ENCODE data around the gene TEKTIP1.
"Not testable (repeated sequence)": the region's sequence is repeated elsewhere in the genome, so short reads cannot be mapped to it uniquely, and the experiment has no call there.

The TEKTIP1 gene

DNA sequence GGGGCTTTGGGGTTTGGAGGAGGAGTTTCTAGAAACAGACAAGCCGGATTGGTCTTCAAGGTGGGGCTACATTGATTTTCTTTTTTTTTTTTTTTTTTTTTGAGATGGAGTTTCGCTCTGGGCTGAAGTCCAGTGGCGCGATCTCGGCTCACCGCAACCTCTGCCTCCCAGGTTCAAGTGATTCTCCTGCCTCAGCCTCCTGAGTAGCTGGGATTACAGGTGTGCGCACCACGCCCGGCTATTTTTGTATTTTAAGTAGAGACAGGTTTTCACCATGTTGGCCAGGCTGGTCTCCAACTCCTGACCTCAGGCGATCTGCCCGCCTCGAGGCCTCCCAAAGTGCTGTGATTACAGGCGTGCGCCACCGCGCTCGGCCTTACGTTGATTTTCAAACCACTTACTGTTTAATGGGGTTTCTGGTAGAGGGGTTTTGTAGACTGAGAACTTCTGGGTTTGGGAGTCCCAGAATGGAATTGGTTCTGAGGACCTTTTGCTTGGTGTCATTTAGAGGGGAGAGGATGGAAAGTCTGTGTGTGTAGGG lies 30.8 kb upstream of the TEKTIP1 start:
- DNase-seq, result not testable (repeated sequence)

DNA sequence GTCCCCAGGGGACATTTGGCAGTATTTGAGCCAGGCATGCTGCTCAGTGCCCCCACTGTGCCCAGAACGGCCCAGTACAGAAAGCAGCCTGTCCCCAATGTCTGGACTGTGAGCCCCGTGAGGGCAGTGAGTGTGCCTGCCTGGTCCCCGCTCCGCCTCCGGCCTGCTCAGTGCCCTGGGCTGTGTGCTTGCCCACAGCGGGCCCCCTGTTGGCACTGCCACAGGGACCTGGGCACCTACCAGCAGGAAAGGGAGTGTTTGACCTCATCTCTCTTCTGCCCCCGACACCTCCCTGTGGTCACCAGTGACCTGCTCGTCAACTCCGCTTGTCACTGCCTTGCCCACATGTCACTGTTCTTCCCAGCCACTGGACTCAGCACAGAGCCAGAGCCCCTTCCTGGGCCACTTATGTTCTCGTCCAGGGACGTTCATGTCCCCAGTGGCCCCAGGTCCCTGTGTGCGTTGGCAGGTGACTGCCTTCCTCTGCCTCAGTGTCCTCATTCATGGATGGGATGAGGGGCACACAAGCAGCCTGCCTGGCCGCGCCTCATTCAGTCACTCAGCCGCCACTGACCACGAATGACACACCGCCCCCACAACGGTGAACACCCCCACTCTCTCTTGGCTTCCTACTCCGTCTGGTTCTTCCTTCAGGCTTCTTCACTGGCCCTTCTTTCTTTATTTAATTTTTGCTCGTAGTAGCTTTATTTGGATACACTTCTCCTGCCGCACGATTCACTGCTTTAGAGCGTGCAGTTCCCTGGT lies 30.0 kb upstream of the TEKTIP1 start:
- no peak for DNase-seq

- no peak for DNase-seq
Observed at GRCh38 chr19:3509566-3509989, 29.4 kb upstream of the TEKTIP1 start.

- DNase-seq, result no peak
Observed at GRCh38 chr19:3510727-3511126, 28.2 kb upstream of the TEKTIP1 start.

GRCh38 chr19:3511506-3512251 lies 27.3 kb upstream of the TEKTIP1 start:
- DNase-seq, result no peak

- no peak for DNase-seq
Observed at GRCh38 chr19:3512562-3513228, 26.3 kb upstream of the TEKTIP1 start.

GRCh38 chr19:3513229-3514140 lies 25.5 kb upstream of the TEKTIP1 start:
- DNase-seq, result no peak

- no peak for DNase-seq
Observed at GRCh38 chr19:3514930-3515329, 24.0 kb upstream of the TEKTIP1 start.

DNA sequence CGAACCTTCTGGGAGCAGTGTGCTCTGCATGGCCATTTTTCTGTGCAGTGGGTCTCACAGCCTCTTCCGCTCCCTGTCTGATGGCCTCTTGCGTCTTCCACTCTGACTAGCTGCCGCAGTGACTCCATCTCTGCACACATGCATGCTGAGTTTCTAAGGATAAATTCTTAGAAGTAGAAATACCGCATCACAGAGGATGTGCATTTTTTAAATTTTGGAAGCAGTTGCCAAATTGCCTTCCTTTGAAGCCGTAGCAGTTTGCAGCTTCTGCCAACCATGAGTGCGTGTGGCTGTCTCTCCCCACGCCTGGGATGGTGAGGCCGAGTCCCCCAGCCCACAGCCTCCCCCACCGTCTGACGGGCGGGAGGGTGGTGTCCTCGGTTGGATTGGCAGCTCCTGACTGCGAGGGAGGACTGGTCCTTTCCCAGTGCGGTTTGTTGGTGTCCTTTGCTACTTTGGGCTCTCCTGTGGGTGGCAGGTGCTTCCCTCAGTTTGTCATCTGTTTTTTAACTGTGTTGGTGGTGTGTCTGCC lies 23.0 kb upstream of the TEKTIP1 start:
- DNase-seq, result no peak

DNA sequence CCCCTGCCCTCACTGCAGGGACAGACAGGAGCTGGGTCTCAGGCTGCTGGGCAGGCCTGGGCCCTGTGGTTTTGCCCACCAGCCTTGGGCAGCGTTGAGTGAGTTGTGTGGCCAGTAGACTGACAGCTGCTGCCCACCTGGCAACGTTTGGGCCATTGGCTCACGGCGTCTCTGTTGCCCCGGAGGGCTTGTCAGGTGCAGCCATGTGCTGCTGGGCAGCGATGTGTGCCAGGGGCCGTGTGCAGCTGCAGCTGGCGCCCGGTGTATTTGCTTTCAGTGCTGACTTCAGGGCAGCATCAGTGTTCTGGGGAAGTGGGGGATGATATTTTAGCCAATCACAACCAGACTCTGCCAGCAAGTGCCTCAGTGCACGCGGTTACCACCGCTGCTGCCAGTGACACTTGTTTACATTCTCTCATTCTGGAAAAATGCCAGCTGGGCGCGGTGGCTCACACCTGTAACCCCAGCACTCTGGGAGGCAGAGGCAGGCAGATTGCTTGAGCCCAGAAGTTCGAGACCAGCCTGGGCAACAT lies 22.2 kb upstream of the TEKTIP1 start:
- peak; percentile 67 for DNase-seq

- DNase-seq, result no peak
Observed at GRCh38 chr19:3517638-3518037, 21.3 kb upstream of the TEKTIP1 start.

- no peak for DNase-seq
Observed at GRCh38 chr19:3518255-3518654, 20.7 kb upstream of the TEKTIP1 start.

DNA sequence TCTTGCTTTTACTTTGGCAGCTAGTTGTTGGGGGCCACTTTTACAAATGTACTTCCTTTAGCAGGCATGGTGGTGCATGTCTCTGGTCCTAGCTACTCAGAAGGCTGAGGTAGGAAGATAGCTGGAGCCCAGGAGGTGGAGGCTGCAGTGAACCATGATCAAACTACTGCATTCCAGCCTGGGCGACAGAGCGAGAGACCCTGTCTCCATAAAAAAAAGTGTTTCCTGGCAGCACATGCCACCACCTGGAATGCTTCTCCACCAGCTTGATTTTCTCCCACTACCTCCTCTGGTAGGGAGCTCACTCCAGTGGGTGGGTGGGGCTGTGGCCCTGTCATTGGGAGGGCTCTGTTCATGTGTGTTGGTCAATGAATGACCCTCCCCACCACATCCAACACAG lies 20.3 kb upstream of the TEKTIP1 start:
- no peak for DNase-seq

DNA sequence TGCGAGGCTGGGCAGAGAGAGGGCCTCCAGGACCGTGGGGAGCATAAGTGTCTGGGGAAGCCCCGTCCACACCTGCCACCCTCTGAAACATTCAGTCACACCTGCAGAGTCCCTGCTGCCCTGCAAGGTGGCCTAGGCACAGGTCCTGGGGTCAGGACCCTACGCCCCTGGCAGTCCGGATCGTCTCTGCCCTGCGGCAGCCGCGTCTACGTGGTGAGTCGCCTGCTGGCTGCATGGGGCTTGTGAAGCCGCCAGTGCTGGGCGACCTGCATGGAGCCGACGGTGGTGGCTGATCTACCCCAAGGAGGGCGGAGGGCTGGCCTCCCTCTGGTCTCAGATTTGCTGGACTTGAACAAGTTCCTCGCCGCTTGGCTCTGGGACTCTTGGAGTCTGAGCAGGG lies 19.8 kb upstream of the TEKTIP1 start:
- no peak for DNase-seq

- no peak for DNase-seq
Observed at GRCh38 chr19:3520166-3521103, 18.5 kb upstream of the TEKTIP1 start.

- no peak for DNase-seq
Observed at GRCh38 chr19:3521104-3521445, 17.9 kb upstream of the TEKTIP1 start.

- no peak for DNase-seq
Observed at GRCh38 chr19:3522421-3523360, 16.3 kb upstream of the TEKTIP1 start.

GRCh38 chr19:3523361-3524077 lies 15.5 kb upstream of the TEKTIP1 start:
- no peak for DNase-seq

Data from CD4-positive, alpha-beta T cell treated with Interferon gamma for 1 hour (primary cell).